Measurements from ENCODE around the gene TPSB2. TPM values are rescaled to one million over a fixed set of nuclear protein-coding genes. Genes with fewer than 3 reads are reported as not detected.

The TPSB2 gene
- total and polyA plus RNA-seq, 9 of the 15 experiments (the other 6 are each of a cell fraction or from before 2014, with no cell fraction given) = 0.18 TPM; not detected in 8

DNA sequence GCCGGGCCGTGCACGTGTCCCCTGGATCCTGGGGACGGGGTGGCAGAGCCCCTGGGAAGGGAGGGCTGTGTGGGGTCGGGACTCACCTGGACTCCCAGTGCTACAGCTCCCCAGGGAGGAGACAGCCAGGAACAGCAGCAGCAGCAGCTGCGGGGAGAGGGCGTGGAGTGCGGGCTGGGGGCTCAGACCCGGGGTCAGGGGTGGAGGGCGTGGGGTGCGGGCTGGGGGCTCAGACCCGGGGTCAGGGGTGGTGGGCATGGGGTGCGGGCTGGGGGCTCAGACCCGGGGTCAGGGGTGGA, 46.5 kb upstream of the TPSB2 start:
- no peak for ATAC-seq
- Histone ChIP-seq H4K20me1 (replicated peaks; ENCODE audit: control insufficient read depth, insufficient read depth, low read length) (no peaks in the 10 kb centered on the region), H3K9ac (ENCODE audit: insufficient read depth in 1 of 2, low read depth in 2 of 2, low read length in 2 of 2) (no peak overlapping the region), H3K36me3 (ENCODE audit: control insufficient read depth, insufficient read depth, low read length) (no peaks in the 10 kb centered on the region), H3K27ac (ENCODE audit: extremely low read depth, low read depth, low read length) (no peak overlapping the region), H3K79me2 (ENCODE audit: control insufficient read depth, insufficient read depth, low read length) (no peaks in the 10 kb centered on the region), H3K27me3 (ENCODE audit: control insufficient read depth in 2 of 2, insufficient read depth in 2 of 2, low read length in 2 of 2) (peaks cover 20 to 48% of the 10 kb centered on the region in 2 experiments; a peak in 4 of 5 replicates), H3K4me3 (no peak overlapping the region), H2AFZ (ENCODE audit: low read depth, low read length) (no peak overlapping the region), H3K9me3 (replicated peaks; ENCODE audit: control insufficient read depth, insufficient read depth, low read depth, low read length) (no peaks in the 10 kb centered on the region), H3K9me1 (ENCODE audit: control insufficient read depth, insufficient read depth, low read length) (no peaks in the 10 kb centered on the region), H3K4me1 (replicated peaks in 1 of 2; ENCODE audit: control insufficient read depth in 2 of 2, insufficient read depth in 2 of 2, low read length in 2 of 2) (peaks cover 0 to 54% of the 10 kb centered on the region in 2 experiments; a peak in 2 of 5 replicates), H3K4me2 (ENCODE audit: insufficient read depth, low read length) (no peak overlapping the region)
- ChIA-PET POLR2A (interaction anchor here (0.6 to 1.1 kb wide), 2 partner anchors 16 to 358 kb away, joined by 3 to 4 read pairs; no protein-coding TSS in a partner anchor), CTCF (ENCODE audit: low intra/inter-chr PET ratio) (no interaction called here)
- no TSS peak for BruUV-seq (replicated peaks)
- 0% methylated on average over 6 of the region's 14 CpGs for WGBS (ENCODE audit: insufficient coverage, low coverage, missing lambda C conversion rate)
- in situ Hi-C loops (cut with MboI) = no loop called here
- no peak for DNase-seq (ENCODE audit: extremely low read depth in 1 of 4, low spot score in 3 of 4)
- no peak for FAIRE-seq
- intact Hi-C loops (cut with micrococcal nuclease) = no loop called here
- TF ChIP-seq, protein P1, sequence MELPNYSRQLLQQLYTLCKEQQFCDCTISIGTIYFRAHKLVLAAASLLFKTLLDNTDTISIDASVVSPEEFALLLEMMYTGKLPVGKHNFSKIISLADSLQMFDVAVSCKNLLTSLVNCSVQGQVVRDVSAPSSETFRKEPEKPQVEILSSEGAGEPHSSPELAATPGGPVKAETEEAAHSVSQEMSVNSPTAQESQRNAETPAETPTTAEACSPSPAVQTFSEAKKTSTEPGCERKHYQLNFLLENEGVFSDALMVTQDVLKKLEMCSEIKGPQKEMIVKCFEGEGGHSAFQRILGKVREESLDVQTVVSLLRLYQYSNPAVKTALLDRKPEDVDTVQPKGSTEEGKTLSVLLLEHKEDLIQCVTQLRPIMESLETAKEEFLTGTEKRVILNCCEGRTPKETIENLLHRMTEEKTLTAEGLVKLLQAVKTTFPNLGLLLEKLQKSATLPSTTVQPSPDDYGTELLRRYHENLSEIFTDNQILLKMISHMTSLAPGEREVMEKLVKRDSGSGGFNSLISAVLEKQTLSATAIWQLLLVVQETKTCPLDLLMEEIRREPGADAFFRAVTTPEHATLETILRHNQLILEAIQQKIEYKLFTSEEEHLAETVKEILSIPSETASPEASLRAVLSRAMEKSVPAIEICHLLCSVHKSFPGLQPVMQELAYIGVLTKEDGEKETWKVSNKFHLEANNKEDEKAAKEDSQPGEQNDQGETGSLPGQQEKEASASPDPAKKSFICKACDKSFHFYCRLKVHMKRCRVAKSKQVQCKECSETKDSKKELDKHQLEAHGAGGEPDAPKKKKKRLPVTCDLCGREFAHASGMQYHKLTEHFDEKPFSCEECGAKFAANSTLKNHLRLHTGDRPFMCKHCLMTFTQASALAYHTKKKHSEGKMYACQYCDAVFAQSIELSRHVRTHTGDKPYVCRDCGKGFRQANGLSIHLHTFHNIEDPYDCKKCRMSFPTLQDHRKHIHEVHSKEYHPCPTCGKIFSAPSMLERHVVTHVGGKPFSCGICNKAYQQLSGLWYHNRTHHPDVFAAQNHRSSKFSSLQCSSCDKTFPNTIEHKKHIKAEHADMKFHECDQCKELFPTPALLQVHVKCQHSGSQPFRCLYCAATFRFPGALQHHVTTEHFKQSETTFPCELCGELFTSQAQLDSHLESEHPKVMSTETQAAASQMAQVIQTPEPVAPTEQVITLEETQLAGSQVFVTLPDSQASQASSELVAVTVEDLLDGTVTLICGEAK (IDR thresholded peaks at IDR 0.05) = no peak
- TF ChIP-seq, protein P1 (CRISPR knock-in tag; IDR thresholded peaks at IDR 0.05) = no peak
- TF ChIP-seq KDM5B (IDR thresholded peaks at IDR 0.05; ENCODE audit: insufficient replicate concordance, low read depth, low read length) (no peak), ZNF766 (CRISPR knock-in tag; conservative IDR thresholded peaks at IDR 0.05) (no peak), ZFX (CRISPR knock-in tag; IDR thresholded peaks at IDR 0.05) (no peak), HDGF (IDR thresholded peaks at IDR 0.05) (no peak), PHB2 (IDR thresholded peaks at IDR 0.05; ENCODE audit: low read depth) (no peak), KHSRP (IDR thresholded peaks at IDR 0.05) (no peak), BCOR (IDR thresholded peaks at IDR 0.05) (no peak), HCFC1 (IDR thresholded peaks at IDR 0.05; ENCODE audit: low read depth, low read length) (no peak)

Data from K562 (cell line).